ENCODE data around the gene SCP2D1. TPM values are rescaled to one million over a fixed set of nuclear protein-coding genes. Genes with fewer than 3 reads are reported as not detected.

SCP2D1 gene
- total and polyA plus RNA-seq, 2 of the 8 experiments (the other 6 are each of a cell fraction or from before 2014, with no cell fraction given), result not detected

- Histone ChIP-seq H3K14ac (ENCODE audit: insufficient read length) (no peak overlapping the region), H2AK5ac (ENCODE audit: low read depth, low read length) (no peak overlapping the region), H4K5ac (ENCODE audit: insufficient read length, low read depth, low read length) (no peak overlapping the region), H3K23me2 (ENCODE audit: low read depth, low read length) (no peaks in the 10 kb centered on the region), H3K36me3 (ENCODE audit: control insufficient read depth in 2 of 4, insufficient read depth in 4 of 4, low read length in 3 of 4) (no peaks in the 10 kb centered on the region), H4K20me1 (replicated peaks in 1 of 2; ENCODE audit: control insufficient read depth in 1 of 2, insufficient read depth in 2 of 2, low read length in 2 of 2) (no peaks in the 10 kb centered on the region), H3K79me1 (ENCODE audit: low read depth, low read length) (no peaks in the 10 kb centered on the region), H3K4me1 (replicated peaks in 1 of 4; ENCODE audit: control insufficient read depth in 3 of 4, insufficient read depth in 4 of 4, low read length in 3 of 4) (no peaks in the 10 kb centered on the region), H3K27ac (ENCODE audit: low read depth, low read length) (no peak overlapping the region), H2BK12ac (ENCODE audit: low read depth, low read length) (no peak overlapping the region), H3K9ac (replicated peaks in 1 of 4; ENCODE audit: extremely low read depth in 1 of 4, low read depth in 3 of 4, low read length in 3 of 4) (no peak overlapping the region), H3K18ac (ENCODE audit: extremely low read depth, low read length) (no peak overlapping the region), H2BK120ac (replicated peaks; ENCODE audit: low read depth, low read length) (no peak overlapping the region), H2BK5ac (ENCODE audit: low read depth, low read length) (no peak overlapping the region), H3K23ac (ENCODE audit: insufficient read length) (no peak overlapping the region), H3K56ac (replicated peaks; ENCODE audit: insufficient read length, low read depth, low read length) (no peak overlapping the region), H2BK20ac (ENCODE audit: low read length) (no peak overlapping the region), H3K79me2 (ENCODE audit: control insufficient read depth in 1 of 2, insufficient read depth in 2 of 2, low read length in 2 of 2) (no peaks in the 10 kb centered on the region), H2BK15ac (ENCODE audit: low read length) (no peak overlapping the region), H3K9me3 (ENCODE audit: insufficient read depth in 2 of 2, low read depth in 1 of 2, low read length in 1 of 2) (no peaks in the 10 kb centered on the region; a peak in 1 of 4 replicates), H2AFZ (ENCODE audit: low read length) (no peak overlapping the region), H4K8ac (ENCODE audit: extremely low read depth, insufficient read depth, low read length) (no peak overlapping the region), H4K91ac (replicated peaks; ENCODE audit: insufficient read length, low read length) (no peak overlapping the region), H3K4me3 (ENCODE audit: extremely low read depth in 1 of 4, insufficient read depth in 2 of 4, low read depth in 3 of 4, low read length in 4 of 4) (no peak overlapping the region), H3K27me3 (replicated peaks in 1 of 4; ENCODE audit: control insufficient read depth in 3 of 4, extremely low read depth in 1 of 4, insufficient read depth in 3 of 4, low read length in 3 of 4) (peaks cover 0 to 15% (median 1%) of the 10 kb centered on the region in 4 experiments; a peak in 4 of 7 replicates), H3K4me2 (ENCODE audit: insufficient read depth in 1 of 2, low read depth in 2 of 2, low read length in 2 of 2) (no peak overlapping the region), H3K4ac (replicated peaks; ENCODE audit: insufficient read length, low read depth, low read length) (no peak overlapping the region)
- CTCF ChIA-PET (ENCODE audit: partially characterized antibody), result interaction anchor here (1.2 kb wide), 1 partner anchor 10 kb away, joined by 3 read pairs; no protein-coding TSS in a partner anchor
- POLR2A ChIA-PET (ENCODE audit: partially characterized antibody), result no interaction called here
- no peak for FAIRE-seq
- DNase-seq (ENCODE audit: low read depth in 1 of 2, low spot score in 2 of 2), result no peak
- no peak for TF ChIP-seq HDAC6 (IDR thresholded peaks at IDR 0.05; ENCODE audit: low read depth, low read length)
Observed at GRCh38 chr20:18788021-18788420, 25.6 kb upstream of the SCP2D1 start.
